ENCODE measurements around the gene AHSG.

- TF ChIP-seq CTCF (conservative IDR thresholded peaks at IDR 0.05; ENCODE audit: low read depth, low read length) (no peak), EZH2phosphoT487 (IDR thresholded peaks at IDR 0.05; ENCODE audit: borderline replicate concordance, low read length) (no peak), EZH2 (IDR thresholded peaks at IDR 0.05; ENCODE audit: low read length, unreplicated experiment) (no peak)
Measured at GRCh38 chr3:186640473-186640818, 27.6 kb downstream of the AHSG start.
